B cell (primary cell): ENCODE results near the gene DLG2. TPM values are rescaled to one million over a fixed set of nuclear protein-coding genes. Genes with fewer than 3 reads are reported as not detected.

Experiments
- ATAC-seq: fragments of 200-7000 bp; cut with Tn5 transposase; one replicate; pipeline ENCODE4 v1.10.0; 2021; ENCODE audit warnings: low read depth, mild to moderate bottlenecking, moderate number of reproducible peaks, moderate library complexity
- CTCF ChIA-PET: fragments of 350-600 bp; sonication (Branson Sonifier 250); formaldehyde crosslinking; loops from one replicate; lab custom pipeline; 2021; ENCODE audit warnings: antibody characterized with exemption, inconsistent platforms; lab: Charles Lee
- POLR2A ChIA-PET: fragments of 350-600 bp; sonication (Branson Sonifier 250); formaldehyde crosslinking; loops from one replicate; lab custom pipeline; 2021; ENCODE audit warnings: antibody characterized with exemption; lab: Charles Lee
- DNase-seq: peaks from one replicate; pipeline ENCODE4 v3.0.0; 2013
- H2AFZ ChIP-seq: 2 replicates; pipeline ENCODE4 v1.6.1; 2012; ENCODE audit warnings: mild to moderate bottlenecking, low read depth, low read length; ENCODE audit not compliant: insufficient read depth, poor library complexity, severe bottlenecking
- H3K27ac ChIP-seq, 2 donors: 1 replicate in 1 of 2; 2 replicates in 1 of 2; pipeline ENCODE4 v1.5.1; 2012 to 2013; ENCODE audit warnings: low read length in 2 of 2, mild to moderate bottlenecking in 2 of 2, moderate library complexity in 1 of 2
- H3K27me3 ChIP-seq, 4 experiments: fragments of 200-600 bp in 1 of 4; sonication (generic) in 1 of 4; replicated peaks in 1 of 4; 1 replicate in 2 of 4; 2 replicates in 2 of 4; pipeline versions ENCODE4 v1.6.1 to v1.7.0; 2013 to 2016; ENCODE audit warnings: low read length in 3 of 4, mild to moderate bottlenecking in 2 of 4, mixed read lengths in 1 of 4, moderate library complexity in 1 of 4; ENCODE audit not compliant: insufficient read depth in 4 of 4, control insufficient read depth in 3 of 4; ENCODE audit errors: control extremely low read depth in 1 of 4
- H3K36me3 ChIP-seq, 2 experiments: replicated peaks in 1 of 2; 1 replicate in 1 of 2; 2 replicates in 1 of 2; pipeline versions ENCODE4 v1.6.1 to v1.7.1; 2013; ENCODE audit warnings: low read length in 1 of 2; ENCODE audit not compliant: insufficient read depth in 2 of 2, control insufficient read depth in 1 of 2; ENCODE audit errors: control extremely low read depth in 1 of 2, extremely low read depth in 1 of 2
- H3K4me1 ChIP-seq, 2 donors: fragments of 200-600 bp in 1 of 2; sonication (generic) in 1 of 2; 1 replicate in 1 of 2; 2 replicates in 1 of 2; pipeline versions ENCODE4 v1.5.1 to v1.6.1; 2013 to 2017; ENCODE audit warnings: low read length in 2 of 2; ENCODE audit not compliant: control insufficient read depth in 2 of 2, insufficient read depth in 2 of 2
- H3K4me2 ChIP-seq: replicated peaks from 2 replicates; pipeline ENCODE3; 2012; ENCODE audit warnings: mild to moderate bottlenecking, low read depth, low read length; ENCODE audit not compliant: poor library complexity, severe bottlenecking
- H3K4me3 ChIP-seq, 5 experiments: fragments of 200-600 bp in 1 of 5; sonication (generic) in 1 of 5; 1 replicate in 3 of 5; 2 replicates in 2 of 5; pipeline versions ENCODE4 v1.5.1 to v1.7.0; 2011 to 2016; ENCODE audit warnings: low read length in 4 of 5, mild to moderate bottlenecking in 4 of 5, low read depth in 2 of 5, control low read depth in 1 of 5, moderate library complexity in 1 of 5; ENCODE audit not compliant: insufficient read depth in 1 of 5; ENCODE audit errors: control extremely low read depth in 1 of 5, extremely low read depth in 1 of 5
- H3K79me2 ChIP-seq: fragments of 200-600 bp; sonication (generic); one replicate; pipeline ENCODE4 v1.6.0; 2016; ENCODE audit warnings: low read length; ENCODE audit not compliant: control insufficient read depth, insufficient read depth
- H3K9ac ChIP-seq: fragments of 200-600 bp; sonication (generic); 2 replicates; pipeline ENCODE4 v1.6.1; 2017; ENCODE audit warnings: mild to moderate bottlenecking, low read length, moderate library complexity
- H3K9me3 ChIP-seq, 3 donors: one replicate each; pipeline versions ENCODE4 v1.6.1 to v1.7.1; 2013; ENCODE audit warnings: low read length in 2 of 3; ENCODE audit not compliant: control insufficient read depth in 2 of 3, insufficient read depth in 1 of 3; ENCODE audit errors: control extremely low read depth in 1 of 3
- H4K20me1 ChIP-seq: 2 replicates; pipeline ENCODE4 v1.6.0; 2012; ENCODE audit warnings: mild to moderate bottlenecking, low read length; ENCODE audit not compliant: insufficient read depth, control insufficient read depth, poor library complexity, severe bottlenecking
- H3K27ac Mint-ChIP-seq: one replicate; pipeline ENCODE4 v1.8.0; 2021; ENCODE audit warnings: mixed read lengths
- H3K27me3 Mint-ChIP-seq: one replicate; pipeline ENCODE4 v1.8.0; 2021; ENCODE audit warnings: mixed read lengths
- H3K4me1 Mint-ChIP-seq: one replicate; pipeline ENCODE4 v1.8.0; 2021; ENCODE audit warnings: mixed read lengths
- H3K4me3 Mint-ChIP-seq: one replicate; pipeline ENCODE4 v1.8.0; 2021; ENCODE audit warnings: mixed read lengths
- H3K9me3 Mint-ChIP-seq: one replicate; pipeline ENCODE4 v1.8.0; 2022; ENCODE audit warnings: mixed read lengths; ENCODE audit not compliant: insufficient read depth
- CTCF ChIP-seq: fragments of 200-600 bp; IDR thresholded peaks from one replicate; pipeline ENCODE4 v1.8.0; 2022; ENCODE audit warnings: antibody characterized with exemption, mild to moderate bottlenecking
- EZH2 ChIP-seq: IDR thresholded peaks from 2 replicates; pipeline ENCODE4 v1.6.1; 2012; ENCODE audit warnings: borderline replicate concordance, low read depth, mild to moderate bottlenecking, moderate library complexity, low read length; ENCODE audit not compliant: insufficient read depth, poor library complexity, severe bottlenecking
- WGBS: methylation state at CpG from one replicate; pipeline ENCODE4 v1.1.5; 2013; ENCODE audit warnings: missing lambda C conversion rate; ENCODE audit not compliant: insufficient coverage; 5-methylcytosine and 5-hydroxymethylcytosine counted together
- intact Hi-C: fragments of 100-400 bp; cut with micrococcal nuclease; formaldehyde crosslinking; loops from one replicate; pipeline ENCODE4 v1.10.0; 2022
- polyA plus RNA-seq: library from polyadenylated mRNA; depleted of rRNA; stranded (reverse); fragments of >200 nt; gene quantifications from 2 replicates; pipeline ENCODE4 v1.2.3, GENCODE V29; 2012
- total RNA-seq, 2 donors: library from RNA; stranded (reverse); fragments of 120-200 nt in 1 of 2; gene quantifications; 1 replicate in 1 of 2; 2 replicates in 1 of 2; pipeline versions ENCODE4 v1.2.3 to v1.2.4, GENCODE V29; 2013 to 2022

The DLG2 gene
- total and polyA plus RNA-seq, 2 donors (not counting 1 experiment from before 2014, with no cell fraction given) = 0.54 to 5.4 TPM

GRCh38 chr11:84950569-84951270, 676.4 kb downstream of the DLG2 start:
- Histone ChIP-seq H3K4me2 (no peak overlapping the region), H3K27me3 (no peaks in the 10 kb centered on the region), H3K9ac (no peak overlapping the region), H3K9me3 (peaks cover 0 to 5% (median 1%) of the 10 kb centered on the region in 3 donors), H4K20me1 (no peaks in the 10 kb centered on the region), H2AFZ (no peak overlapping the region), H3K27ac (no peak overlapping the region), H3K4me1 (no peaks in the 10 kb centered on the region), H3K79me2 (no peaks in the 10 kb centered on the region), H3K36me3 (no peaks in the 10 kb centered on the region), H3K4me3 (no peak overlapping the region)
- Mint-ChIP-seq H3K27ac (no peak overlapping the region), H3K4me1 (no peaks in the 10 kb centered on the region), H3K4me3 (no peak overlapping the region), H3K9me3 (peaks cover 5% of the 10 kb centered on the region), H3K27me3 (no peaks in the 10 kb centered on the region)
- ATAC-seq (no peak), DNase-seq (no peak)
- TF ChIP-seq CTCF (no peak), EZH2 (no peak)
- intact Hi-C loops = no loop called here
- CTCF ChIA-PET = no interaction called here
- WGBS = no CpG with 5 or more reads among the region's 4 CpGs
- POLR2A ChIA-PET = no interaction called here

- Histone ChIP-seq H4K20me1 (no peaks in the 10 kb centered on the region), H3K79me2 (no peaks in the 10 kb centered on the region), H3K4me3 (no peak overlapping the region), H2AFZ (no peak overlapping the region), H3K4me1 (no peaks in the 10 kb centered on the region), H3K9me3 (peaks cover 0 to 18% (median 1%) of the 10 kb centered on the region in 3 donors), H3K4me2 (no peak overlapping the region), H3K36me3 (no peaks in the 10 kb centered on the region), H3K27me3 (no peaks in the 10 kb centered on the region), H3K9ac (no peak overlapping the region), H3K27ac (no peak overlapping the region)
- TF ChIP-seq EZH2 = no peak
- TF ChIP-seq CTCF = no peak
- DNase-seq = no peak
- H3K9me3 Mint-ChIP-seq = peaks cover 11% of the 10 kb centered on the region
- 36% methylated on average over 1 of the region's 3 CpGs for WGBS
- H3K27ac Mint-ChIP-seq = no peak overlapping the region
- no peak overlapping the region for H3K4me3 Mint-ChIP-seq
- CTCF ChIA-PET = no interaction called here
- POLR2A ChIA-PET = no interaction called here
- intact Hi-C loops = no loop called here
- H3K27me3 Mint-ChIP-seq = no peaks in the 10 kb centered on the region
- H3K4me1 Mint-ChIP-seq = no peaks in the 10 kb centered on the region
- no peak for ATAC-seq
These were observed 679.1 kb downstream of the DLG2 start for GRCh38 chr11:84947970-84948580.
